Endothelial cell of umbilical vein (primary cell): ENCODE data around the gene SSRP1. TPM values are rescaled to one million over a fixed set of nuclear protein-coding genes. Genes with fewer than 3 reads are reported as not detected.

Source experiments
- BruUV-seq: library from RNA; stranded (reverse); fragments of 400-500 nt; replicated peaks from 2 replicates; lab custom pipeline; 2021; lab: Mats Ljungman, UMichigan
- CTCF ChIA-PET: fragments of 300-600, 350-600 bp; sonication (Branson Sonifier 250); formaldehyde crosslinking; loops from one replicate; lab custom pipeline; 2021; ENCODE audit warnings: antibody characterized with exemption, inconsistent platforms; lab: Charles Lee
- POLR2A ChIA-PET: fragments of 300-600, 350-600 bp; sonication (Branson Sonifier 250); formaldehyde crosslinking; loops from one replicate; lab custom pipeline; 2021; ENCODE audit warnings: antibody characterized with exemption, inconsistent platforms; lab: Charles Lee
- DNase-seq: peaks from one replicate; pipeline ENCODE4 v3.0.0-alpha.2; 2011; ENCODE audit warnings: low read depth, low spot score
- FAIRE-seq: peaks from 2 replicates; lab custom pipeline; 2011; peaks lifted over from hg19 to GRCh38; lab: Jason Lieb, UNC
- H2AFZ ChIP-seq: 2 replicates; pipeline ENCODE4 v1.6.0; 2012; ENCODE audit warnings: low read depth, low read length, control low read depth, inconsistent platforms
- H3K27ac ChIP-seq: 2 replicates; pipeline ENCODE4 v1.5.1; 2011; ENCODE audit warnings: low read depth, mild to moderate bottlenecking, control low read depth, low read length, moderate library complexity; ENCODE audit not compliant: insufficient read depth
- H3K27me3 ChIP-seq, 2 experiments: 2 replicates each; pipeline versions ENCODE4 v1.6.0 to v1.6.1; 2011; ENCODE audit warnings: low read length in 2 of 2, mixed read lengths in 1 of 2; ENCODE audit not compliant: control insufficient read depth in 2 of 2, insufficient read depth in 2 of 2
- H3K36me3 ChIP-seq, 2 experiments: 2 replicates in 1 of 2; 3 replicates in 1 of 2; pipeline ENCODE4 v1.5.1; 2011; ENCODE audit warnings: low read length in 2 of 2, mild to moderate bottlenecking in 1 of 2, moderate library complexity in 1 of 2; ENCODE audit not compliant: control insufficient read depth in 2 of 2, insufficient read depth in 2 of 2; ENCODE audit errors: extremely low read depth in 1 of 2
- H3K4me1 ChIP-seq: 3 replicates; pipeline ENCODE4 v1.5.1; 2011; ENCODE audit warnings: mild to moderate bottlenecking, low read length; ENCODE audit not compliant: control insufficient read depth, insufficient read depth; ENCODE audit errors: extremely low read depth
- H3K4me2 ChIP-seq: 2 replicates; pipeline ENCODE4 v1.6.1; 2011; ENCODE audit warnings: low read length, control low read depth, mixed read lengths; ENCODE audit not compliant: insufficient read depth
- H3K4me3 ChIP-seq, 3 experiments: fragments of 200-600 bp in 1 of 3; sonication (generic), shearing (Covaris generic) in 1 of 3; replicated peaks in 1 of 3; 2 replicates each; pipeline ENCODE4 v1.5.1; 2011 to 2016; ENCODE audit warnings: control low read depth in 3 of 3, low read length in 3 of 3, mild to moderate bottlenecking in 2 of 3, inconsistent platforms in 1 of 3, low read depth in 1 of 3, moderate library complexity in 1 of 3; ENCODE audit not compliant: insufficient read depth in 1 of 3
- H3K79me2 ChIP-seq: 2 replicates; pipeline ENCODE4 v1.6.0; 2012; ENCODE audit warnings: low read length, inconsistent platforms; ENCODE audit not compliant: control insufficient read depth, insufficient read depth
- H3K9ac ChIP-seq: replicated peaks from 2 replicates; pipeline ENCODE3; 2011; ENCODE audit warnings: low read length, control low read depth; ENCODE audit not compliant: insufficient read depth; ENCODE audit errors: extremely low read depth
- H3K9me1 ChIP-seq: replicated peaks from 3 replicates; pipeline ENCODE4 v1.6.0; 2011; ENCODE audit warnings: mild to moderate bottlenecking, low read length; ENCODE audit not compliant: control insufficient read depth, insufficient read depth; ENCODE audit errors: extremely low read depth
- H3K9me3 ChIP-seq: replicated peaks from 2 replicates; pipeline ENCODE4 v1.5.1; 2012; ENCODE audit warnings: low read length, inconsistent platforms; ENCODE audit not compliant: control insufficient read depth, insufficient read depth
- H4K20me1 ChIP-seq: replicated peaks from 2 replicates; pipeline ENCODE3; 2011; ENCODE audit warnings: mild to moderate bottlenecking, low read length; ENCODE audit not compliant: control insufficient read depth, insufficient read depth; ENCODE audit errors: extremely low read depth
- EZH2 ChIP-seq: IDR thresholded peaks from 2 replicates; pipeline ENCODE4 v1.6.1; 2012; ENCODE audit warnings: borderline replicate concordance, low read depth, mild to moderate bottlenecking, moderate library complexity, low read length, inconsistent platforms; ENCODE audit not compliant: severe bottlenecking
- FOS ChIP-seq: IDR thresholded peaks from 2 replicates; pipeline ENCODE4 v1.6.1; 2011; ENCODE audit warnings: mild to moderate bottlenecking, low read length, moderate library complexity, borderline replicate concordance; ENCODE audit not compliant: insufficient read depth
- GATA2 ChIP-seq: IDR thresholded peaks from 2 replicates; pipeline ENCODE4 v1.7.0; 2011; ENCODE audit warnings: low read depth, mild to moderate bottlenecking, moderate library complexity, mixed read lengths, low read length; ENCODE audit not compliant: insufficient read length, insufficient read depth
- JUN ChIP-seq: IDR thresholded peaks from 2 replicates; pipeline ENCODE4 v1.6.1; 2011; ENCODE audit warnings: borderline replicate concordance, low read depth; ENCODE audit not compliant: insufficient read length, insufficient read depth
- MYC ChIP-seq: IDR thresholded peaks from one replicate; pipeline ENCODE4 v1.6.1; 2011; ENCODE audit warnings: mild to moderate bottlenecking, low read depth, low read length
- POLR2A ChIP-seq: IDR thresholded peaks from 2 replicates; pipeline ENCODE4 v1.6.1; 2012; ENCODE audit warnings: low read depth, mild to moderate bottlenecking, control low read depth, low read length
- POLR2AphosphoS5 ChIP-seq: IDR thresholded peaks from 2 replicates; pipeline ENCODE4 v1.6.1; 2012; ENCODE audit warnings: low read depth, mild to moderate bottlenecking, control low read depth, low read length, moderate library complexity; ENCODE audit not compliant: insufficient read depth
- dilution Hi-C: fragments of 300-500 bp; cut with MboI; formaldehyde crosslinking; loops from one replicate; pipeline ENCODE4 v1.15.0; 2019; ENCODE audit warnings: low sequenced_read_pairs; ENCODE audit not compliant: extremely low pct_ligation_motif_present
- intact Hi-C: fragments of 100-400 bp; cut with micrococcal nuclease; formaldehyde crosslinking; loops from one replicate; pipeline ENCODE4 v1.10.0; 2022
- polyA plus RNA-seq, 4 experiments: library from polyadenylated mRNA; depleted of rRNA in 3 of 4; stranded (reverse) in 3 of 4; unstranded in 1 of 4; fragments of >200 nt; gene quantifications; 2 replicates each; pipeline versions ENCODE4 v1.2.1 to v1.2.3, GENCODE V29; 2011 to 2012; ENCODE audit warnings: missing spikeins in 1 of 4
- total RNA-seq: library from RNA; stranded (reverse); gene quantifications from 2 replicates; pipeline ENCODE4 v1.2.3, GENCODE V29; 2021
- TF ChIP-seq, protein P1 (sequence below): IDR thresholded peaks from 2 replicates; pipeline ENCODE4 v1.6.1; 2011; ENCODE audit not compliant: insufficient read depth, insufficient read length
- TF ChIP-seq, protein P2 (sequence below), 2 donors: IDR thresholded peaks; 1 replicate in 1 of 2; 2 replicates in 1 of 2; pipeline ENCODE4 v1.5.1; 2011; ENCODE audit warnings: low read length in 2 of 2, mild to moderate bottlenecking in 2 of 2, moderate library complexity in 2 of 2, control low read depth in 1 of 2, inconsistent platforms in 1 of 2, low read depth in 1 of 2; ENCODE audit not compliant: insufficient read depth in 1 of 2; ENCODE audit errors: extremely low read depth in 1 of 2

The SSRP1 gene
- total and polyA plus RNA-seq, 2 donors (not counting 3 experiments of a cell fraction or from before 2014, with no cell fraction given): 130 to 146 TPM

DNA sequence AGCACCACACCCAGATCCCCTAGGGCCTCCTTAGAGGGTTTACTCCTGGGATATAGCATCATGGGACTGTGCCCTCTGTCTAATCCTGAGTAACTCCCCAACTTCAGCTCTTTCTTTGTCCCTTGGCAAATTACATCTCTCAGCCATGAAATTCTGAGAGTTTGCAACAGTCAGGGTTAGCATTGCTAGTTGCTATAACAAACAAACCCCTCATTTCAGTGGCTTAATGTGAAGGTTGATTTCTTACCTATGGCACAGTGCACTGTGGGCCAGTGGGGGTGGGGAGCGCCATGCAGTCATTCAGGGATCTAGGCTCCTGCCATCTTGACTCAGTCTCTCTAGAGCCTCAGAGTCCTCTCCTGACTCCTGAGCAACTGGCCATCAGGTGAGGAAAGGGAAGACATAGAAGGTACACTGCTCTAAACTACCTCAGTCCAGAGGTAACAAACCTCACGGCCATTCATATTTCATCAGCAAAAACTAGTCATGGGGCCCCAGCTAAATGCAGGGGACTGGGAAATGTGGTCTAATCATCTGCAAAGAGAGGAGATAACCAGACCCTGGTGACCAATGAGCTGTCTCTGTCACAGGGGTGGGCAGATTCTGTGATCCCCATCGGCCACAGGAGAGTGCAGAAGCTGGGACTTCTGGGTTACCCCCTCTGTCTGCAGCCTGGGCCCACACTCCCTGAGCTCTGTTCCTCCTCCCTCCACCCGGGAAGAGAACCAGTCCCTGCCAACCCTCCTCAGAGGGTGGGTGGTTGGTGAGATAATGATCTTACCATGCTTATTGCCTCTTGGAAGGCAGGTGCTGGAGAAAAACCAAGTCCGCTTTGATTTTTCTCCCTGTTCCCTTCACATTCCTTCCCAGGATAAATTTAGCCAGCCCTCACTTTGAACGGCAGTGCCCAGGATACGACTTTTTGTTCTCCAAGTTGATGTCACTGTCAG is 27.7 kb upstream of the SSRP1 start:
- H3K27ac ChIP-seq: no peak overlapping the region
- H3K36me3 ChIP-seq: no peaks in the 10 kb centered on the region
- ChIA-PET POLR2A (no interaction called here), CTCF (interaction anchor here (2.5 kb wide), 1 partner anchor 13 kb away, joined by 9 read pairs; no protein-coding TSS in a partner anchor)
- no peak overlapping the region for H3K4me3 ChIP-seq
- H3K27me3 ChIP-seq: peaks cover 0 to 3% of the 10 kb centered on the region in 2 experiments
- H4K20me1 ChIP-seq: no peaks in the 10 kb centered on the region
- H3K9me1 ChIP-seq: no peaks in the 10 kb centered on the region
- BruUV-seq: no TSS peak
- H3K4me1 ChIP-seq: no peaks in the 10 kb centered on the region
- no peak overlapping the region for H3K4me2 ChIP-seq
- DNase-seq: no peak
- dilution Hi-C loops (no loop called here), intact Hi-C loops (no loop called here)
- no peak overlapping the region for H3K9ac ChIP-seq
- H2AFZ ChIP-seq: no peak overlapping the region
- no peak for FAIRE-seq
- H3K9me3 ChIP-seq: no peaks in the 10 kb centered on the region
- no peaks in the 10 kb centered on the region for H3K79me2 ChIP-seq
- TF ChIP-seq MYC: no peak
- no peak for TF ChIP-seq POLR2A
- TF ChIP-seq POLR2AphosphoS5: no peak
- no peak for TF ChIP-seq JUN
- no peak for TF ChIP-seq EZH2
- TF ChIP-seq FOS: no peak
- TF ChIP-seq, protein P1, sequence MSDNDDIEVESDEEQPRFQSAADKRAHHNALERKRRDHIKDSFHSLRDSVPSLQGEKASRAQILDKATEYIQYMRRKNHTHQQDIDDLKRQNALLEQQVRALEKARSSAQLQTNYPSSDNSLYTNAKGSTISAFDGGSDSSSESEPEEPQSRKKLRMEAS: no peak
- no peak for TF ChIP-seq GATA2
- TF ChIP-seq, protein P2, sequence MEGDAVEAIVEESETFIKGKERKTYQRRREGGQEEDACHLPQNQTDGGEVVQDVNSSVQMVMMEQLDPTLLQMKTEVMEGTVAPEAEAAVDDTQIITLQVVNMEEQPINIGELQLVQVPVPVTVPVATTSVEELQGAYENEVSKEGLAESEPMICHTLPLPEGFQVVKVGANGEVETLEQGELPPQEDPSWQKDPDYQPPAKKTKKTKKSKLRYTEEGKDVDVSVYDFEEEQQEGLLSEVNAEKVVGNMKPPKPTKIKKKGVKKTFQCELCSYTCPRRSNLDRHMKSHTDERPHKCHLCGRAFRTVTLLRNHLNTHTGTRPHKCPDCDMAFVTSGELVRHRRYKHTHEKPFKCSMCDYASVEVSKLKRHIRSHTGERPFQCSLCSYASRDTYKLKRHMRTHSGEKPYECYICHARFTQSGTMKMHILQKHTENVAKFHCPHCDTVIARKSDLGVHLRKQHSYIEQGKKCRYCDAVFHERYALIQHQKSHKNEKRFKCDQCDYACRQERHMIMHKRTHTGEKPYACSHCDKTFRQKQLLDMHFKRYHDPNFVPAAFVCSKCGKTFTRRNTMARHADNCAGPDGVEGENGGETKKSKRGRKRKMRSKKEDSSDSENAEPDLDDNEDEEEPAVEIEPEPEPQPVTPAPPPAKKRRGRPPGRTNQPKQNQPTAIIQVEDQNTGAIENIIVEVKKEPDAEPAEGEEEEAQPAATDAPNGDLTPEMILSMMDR (IDR thresholded peaks at IDR 0.05; ENCODE audit: extremely low read depth in 1 of 2, insufficient read depth in 1 of 2, low read depth in 1 of 2, low read length in 2 of 2): no peak
